Nephron (organoid): ENCODE measurements around the gene C1S.

ENCODE experiments used
- H3K27ac Mint-ChIP-seq, 3 experiments: 2 replicates each; pipeline ENCODE4 v1.8.0; 2020; ENCODE audit warnings: mixed read lengths in 3 of 3, mild to moderate bottlenecking in 2 of 3, moderate library complexity in 1 of 3
- H3K27me3 Mint-ChIP-seq: 2 replicates; pipeline ENCODE4 v1.8.0; 2021; ENCODE audit warnings: low read depth, mild to moderate bottlenecking, moderate library complexity, mixed read lengths
- H3K36me3 Mint-ChIP-seq: 2 replicates; pipeline ENCODE4 v1.8.0; 2020; ENCODE audit warnings: low read depth, mixed read lengths
- H3K4me1 Mint-ChIP-seq: 2 replicates; pipeline ENCODE4 v1.8.0; 2020; ENCODE audit warnings: mixed read lengths
- H3K4me3 Mint-ChIP-seq, 3 experiments: 2 replicates each; pipeline ENCODE4 v1.8.0; 2020; ENCODE audit warnings: mild to moderate bottlenecking in 3 of 3, mixed read lengths in 3 of 3, moderate library complexity in 2 of 3
- H3K9me3 Mint-ChIP-seq: 2 replicates; pipeline ENCODE4 v1.8.0; 2020; ENCODE audit warnings: mixed read lengths
- CTCF ChIP-seq, 3 experiments: fragments of 200-600 bp; sonication (generic); IDR thresholded peaks; one replicate each; pipeline ENCODE4 v1.5.0; 2021; ENCODE audit warnings: antibody characterized with exemption in 3 of 3; ENCODE audit not compliant: unreplicated experiment in 3 of 3

Gene C1S

GRCh38 chr12:7116196-7116595 lies 55.7 kb downstream of the C1S start:
- no peak for TF ChIP-seq CTCF (IDR thresholded peaks at IDR 0.05; ENCODE audit: unreplicated experiment in 3 of 3)
- H3K9me3 Mint-ChIP-seq: no peaks in the 10 kb centered on the region
- H3K27me3 Mint-ChIP-seq: peaks cover 4% of the 10 kb centered on the region
- no peaks in the 10 kb centered on the region for H3K4me1 Mint-ChIP-seq
- H3K27ac Mint-ChIP-seq: no peak overlapping the region
- H3K36me3 Mint-ChIP-seq: peaks cover 12% of the 10 kb centered on the region
- no peak overlapping the region for H3K4me3 Mint-ChIP-seq

- peaks cover 12% of the 10 kb centered on the region for H3K36me3 Mint-ChIP-seq
- TF ChIP-seq CTCF (IDR thresholded peaks at IDR 0.05; ENCODE audit: unreplicated experiment in 3 of 3): no peak
- no peak overlapping the region for H3K4me3 Mint-ChIP-seq
- no peak overlapping the region for H3K27ac Mint-ChIP-seq
- no peaks in the 10 kb centered on the region for H3K9me3 Mint-ChIP-seq
- peaks cover 4% of the 10 kb centered on the region for H3K27me3 Mint-ChIP-seq
- H3K4me1 Mint-ChIP-seq: peaks cover 3% of the 10 kb centered on the region
Measured at GRCh38 chr12:7116916-7117315, 56.4 kb downstream of the C1S start.

DNA sequence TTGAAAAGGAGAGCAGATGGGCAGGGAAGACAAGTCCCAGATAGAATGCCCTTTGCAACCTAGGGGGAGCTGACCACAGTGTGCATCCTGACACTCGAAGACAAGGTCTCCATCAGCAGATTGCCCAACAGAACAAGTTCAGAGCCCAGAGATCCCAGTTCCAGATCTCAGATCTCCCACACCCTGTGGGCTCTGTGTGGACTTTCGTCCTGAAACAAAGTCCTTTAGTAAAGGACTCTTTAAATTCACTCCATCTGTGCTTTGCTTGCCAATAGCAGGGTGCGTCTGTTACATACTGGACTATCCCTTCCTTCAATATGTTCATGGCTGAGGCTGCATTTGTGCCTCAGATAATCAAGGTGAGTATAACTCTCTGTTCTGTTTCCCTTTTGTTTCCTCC lies 57.2 kb downstream of the C1S start:
- Mint-ChIP-seq H3K9me3 (no peaks in the 10 kb centered on the region), H3K4me1 (peaks cover 6% of the 10 kb centered on the region), H3K27me3 (peaks cover 4% of the 10 kb centered on the region), H3K4me3 (no peak overlapping the region), H3K36me3 (peaks cover 12% of the 10 kb centered on the region), H3K27ac (no peak overlapping the region)
- TF ChIP-seq CTCF (IDR thresholded peaks at IDR 0.05; ENCODE audit: unreplicated experiment in 3 of 3): no peak

GRCh38 chr12:7118881-7119280 lies 58.4 kb downstream of the C1S start:
- H3K4me3 Mint-ChIP-seq: no peak overlapping the region
- no peak for TF ChIP-seq CTCF (IDR thresholded peaks at IDR 0.05; ENCODE audit: unreplicated experiment in 3 of 3)
- H3K4me1 Mint-ChIP-seq: peaks cover 15% of the 10 kb centered on the region
- no peak overlapping the region for H3K27ac Mint-ChIP-seq
- H3K27me3 Mint-ChIP-seq: peaks cover 4% of the 10 kb centered on the region
- no peaks in the 10 kb centered on the region for H3K9me3 Mint-ChIP-seq
- peaks cover 12% of the 10 kb centered on the region for H3K36me3 Mint-ChIP-seq

DNA sequence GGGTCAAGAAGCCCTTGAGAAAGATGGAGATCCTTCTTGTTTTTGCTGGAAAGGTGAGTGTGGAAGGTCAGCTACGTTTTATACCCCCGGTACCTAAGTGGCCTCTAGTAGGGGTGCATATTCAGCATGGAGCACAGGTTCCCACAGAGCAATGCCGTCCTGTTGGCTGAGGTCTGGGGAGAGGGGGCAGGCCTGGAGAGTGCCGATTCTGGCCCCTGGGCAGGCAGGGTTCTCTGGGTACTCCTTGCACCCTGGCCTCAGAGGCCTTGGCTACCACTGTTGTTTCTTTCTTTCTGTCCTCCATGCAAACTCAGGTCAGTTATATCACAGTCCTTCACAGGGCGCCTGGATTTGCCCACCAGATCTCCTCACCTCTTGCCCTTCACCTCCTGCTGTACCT lies 59.6 kb downstream of the C1S start:
- H3K36me3 Mint-ChIP-seq: peaks cover 11% of the 10 kb centered on the region
- H3K9me3 Mint-ChIP-seq: no peaks in the 10 kb centered on the region
- peaks cover 20% of the 10 kb centered on the region for H3K4me1 Mint-ChIP-seq
- no peak for TF ChIP-seq CTCF (IDR thresholded peaks at IDR 0.05; ENCODE audit: unreplicated experiment in 3 of 3)
- no peak overlapping the region for H3K4me3 Mint-ChIP-seq
- H3K27ac Mint-ChIP-seq: no peak overlapping the region
- H3K27me3 Mint-ChIP-seq: no peaks in the 10 kb centered on the region
